Fibroblast of pulmonary artery (primary cell): Measurements from ENCODE around the gene KLHL25.

Experiments used
- DNase-seq: peaks from one replicate; pipeline ENCODE4 v3.0.0-alpha.2; 2010; ENCODE audit warnings: low read depth
- H3K4me3 ChIP-seq: replicated peaks from 2 replicates; pipeline ENCODE4 v1.5.1; 2011; ENCODE audit warnings: low read depth, mild to moderate bottlenecking, control low read depth, low read length, moderate library complexity
- CTCF ChIP-seq: IDR thresholded peaks from 2 replicates; pipeline ENCODE4 v1.5.1; 2011; ENCODE audit warnings: mild to moderate bottlenecking, control low read depth, low read length, inconsistent platforms; ENCODE audit errors: missing control alignments

Gene KLHL25

GRCh38 chr15:85757073-85757938 is 37.4 kb downstream of the KLHL25 start:
- DNase-seq: no peak
- no peak for TF ChIP-seq CTCF
- no peak overlapping the region for H3K4me3 ChIP-seq

- TF ChIP-seq CTCF: no peak
- no peak for DNase-seq
These were observed 38.2 kb downstream of the KLHL25 start for GRCh38 chr15:85756411-85757072.

GRCh38 chr15:85755942-85756341 is 38.8 kb downstream of the KLHL25 start:
- DNase-seq: no peak
- TF ChIP-seq CTCF: no peak
- H3K4me3 ChIP-seq: no peak overlapping the region

More at GRCh38 chr15:85756411-85757072, 38.2 kb downstream of the KLHL25 start:
- H3K4me3 ChIP-seq: no peak overlapping the region

GRCh38 chr15:85755471-85755870 is 39.3 kb downstream of the KLHL25 start:
- no peak overlapping the region for H3K4me3 ChIP-seq
- TF ChIP-seq CTCF: no peak
- no peak for DNase-seq

GRCh38 chr15:85754989-85755388 is 39.7 kb downstream of the KLHL25 start:
- DNase-seq: no peak
- TF ChIP-seq CTCF: no peak
- no peak overlapping the region for H3K4me3 ChIP-seq

- no peak for TF ChIP-seq CTCF
- no peak for DNase-seq
- H3K4me3 ChIP-seq: no peak overlapping the region
These were observed 40.8 kb downstream of the KLHL25 start for GRCh38 chr15:85753791-85754452.
